RPMI8226 (cell line): ENCODE measurements around the gene CCDC93.
"Not testable (repeated sequence)": the region's sequence is repeated elsewhere in the genome, so short reads cannot be mapped to it uniquely, and the experiment has no call there.

ENCODE experiments used
- DNase-seq: peaks from one replicate; pipeline ENCODE4 v3.0.0-alpha.2; 2015

Gene CCDC93

GRCh38 chr2:118045286-118045685 lies 31.4 kb upstream of the CCDC93 start:
- DNase-seq: no peak

- no peak for DNase-seq
These were observed 31.0 kb upstream of the CCDC93 start for GRCh38 chr2:118044854-118045253.

- DNase-seq: no peak
These were observed 30.3 kb upstream of the CCDC93 start for GRCh38 chr2:118044103-118044716.

- DNase-seq: no peak
These were observed 27.0 kb upstream of the CCDC93 start for GRCh38 chr2:118040891-118041290.

GRCh38 chr2:118032169-118033013 lies 18.5 kb upstream of the CCDC93 start:
- DNase-seq: peak; percentile 60

- peak; percentile 52 for DNase-seq
These were observed 17.7 kb upstream of the CCDC93 start for GRCh38 chr2:118031566-118031965.

GRCh38 chr2:118029025-118029424 lies 15.2 kb upstream of the CCDC93 start:
- DNase-seq: no peak

GRCh38 chr2:118021356-118021755 lies 7.5 kb upstream of the CCDC93 start:
- DNase-seq: no peak

- DNase-seq: no peak
These were observed 6.0 kb upstream of the CCDC93 start for GRCh38 chr2:118019821-118020220.

- no peak for DNase-seq
These were observed 3.0 kb upstream of the CCDC93 start for GRCh38 chr2:118016911-118017310.

- DNase-seq: not testable (repeated sequence)
These were observed 1.9 kb upstream of the CCDC93 start for GRCh38 chr2:118015761-118016160.

GRCh38 chr2:118014492-118014824 lies 588 bp upstream of the CCDC93 start:
- DNase-seq: peak; percentile 3

- peak; percentile 35 for DNase-seq
These were observed 598 bp downstream of the CCDC93 start for GRCh38 chr2:118013221-118013723.

- no peak for DNase-seq
These were observed 1.1 kb downstream of the CCDC93 start for GRCh38 chr2:118012778-118013177.

GRCh38 chr2:118010473-118010872 lies 3.4 kb downstream of the CCDC93 start:
- no peak for DNase-seq

- no peak for DNase-seq
These were observed 7.0 kb downstream of the CCDC93 start for GRCh38 chr2:118006861-118007260.

GRCh38 chr2:118006326-118006725 lies 7.5 kb downstream of the CCDC93 start:
- DNase-seq: no peak

GRCh38 chr2:118003396-118003824 lies 10.5 kb downstream of the CCDC93 start:
- peak; percentile 75 for DNase-seq

- DNase-seq: no peak
These were observed 13.8 kb downstream of the CCDC93 start for GRCh38 chr2:118000041-118000440.

- no peak for DNase-seq
These were observed 15.9 kb downstream of the CCDC93 start for GRCh38 chr2:117997872-117998454.

GRCh38 chr2:117996525-117996924 lies 17.3 kb downstream of the CCDC93 start:
- no peak for DNase-seq

GRCh38 chr2:117994729-117995128 lies 19.1 kb downstream of the CCDC93 start:
- no peak for DNase-seq

- DNase-seq: no peak
These were observed 23.9 kb downstream of the CCDC93 start for GRCh38 chr2:117989854-117990438.

GRCh38 chr2:117987121-117987520 lies 26.7 kb downstream of the CCDC93 start:
- DNase-seq: no peak
